GM18867 (cell line): ENCODE measurements around the gene BMPR2.
"Not testable (repeated sequence)": the region's sequence is repeated elsewhere in the genome, so short reads cannot be mapped to it uniquely, and the experiment has no call there.

Experiments
- ATAC-seq: cut with Tn5 transposase; IDR thresholded peaks from one replicate; pipeline ENCODE4 v1.9.1; 2021; ENCODE audit warnings: mild to moderate bottlenecking, moderate library complexity; ENCODE audit not compliant: unreplicated experiment

BMPR2 gene

GRCh38 chr2:202514732-202515131 is 138.6 kb downstream of the BMPR2 start:
- no peak for ATAC-seq

- ATAC-seq, result no peak
These were observed 143.3 kb downstream of the BMPR2 start for GRCh38 chr2:202519453-202519852.

DNA sequence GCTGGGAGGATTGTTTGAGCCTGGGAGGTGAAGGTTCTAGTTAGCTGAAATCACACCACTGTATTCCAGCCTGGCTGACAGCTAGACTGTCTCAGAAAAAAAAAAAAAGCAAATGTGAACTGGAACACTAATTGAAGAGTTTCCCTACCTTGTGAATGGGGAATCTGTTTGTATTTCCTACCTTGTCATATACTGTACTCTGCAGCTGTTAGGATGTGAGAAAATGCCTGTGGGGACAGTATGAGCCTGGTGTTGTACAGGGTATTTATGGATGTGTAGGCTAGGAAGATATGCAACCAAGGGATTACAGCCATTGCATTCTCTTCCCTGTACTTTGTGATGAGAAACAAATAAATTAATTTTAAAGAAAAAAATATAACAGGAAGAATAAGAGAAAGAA is 145.3 kb downstream of the BMPR2 start:
- ATAC-seq, result no peak

DNA sequence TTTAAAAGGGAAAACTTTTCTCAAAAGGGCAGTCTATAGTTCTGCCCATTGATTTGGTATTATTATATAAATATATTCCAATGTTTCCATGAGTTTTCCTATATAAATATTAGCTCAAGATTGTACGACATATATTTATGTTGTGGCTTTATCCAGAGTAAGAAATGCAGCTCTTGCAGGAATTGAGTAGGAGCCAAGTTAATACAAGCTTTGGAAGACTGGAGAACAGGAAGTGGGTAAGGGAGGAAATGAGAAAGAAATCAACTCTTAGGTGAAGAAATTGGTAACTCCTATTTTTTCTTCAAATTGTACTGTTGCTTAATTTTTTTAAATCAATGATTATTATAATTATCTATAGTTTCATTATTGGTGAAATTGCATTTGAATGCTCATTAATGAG is 153.3 kb downstream of the BMPR2 start:
- no peak for ATAC-seq

GRCh38 chr2:202530038-202530437 is 153.9 kb downstream of the BMPR2 start:
- ATAC-seq, result no peak

GRCh38 chr2:202535290-202535689 is 159.2 kb downstream of the BMPR2 start:
- not testable (repeated sequence) for ATAC-seq

GRCh38 chr2:202541137-202541536 is 165.0 kb downstream of the BMPR2 start:
- no peak for ATAC-seq

DNA sequence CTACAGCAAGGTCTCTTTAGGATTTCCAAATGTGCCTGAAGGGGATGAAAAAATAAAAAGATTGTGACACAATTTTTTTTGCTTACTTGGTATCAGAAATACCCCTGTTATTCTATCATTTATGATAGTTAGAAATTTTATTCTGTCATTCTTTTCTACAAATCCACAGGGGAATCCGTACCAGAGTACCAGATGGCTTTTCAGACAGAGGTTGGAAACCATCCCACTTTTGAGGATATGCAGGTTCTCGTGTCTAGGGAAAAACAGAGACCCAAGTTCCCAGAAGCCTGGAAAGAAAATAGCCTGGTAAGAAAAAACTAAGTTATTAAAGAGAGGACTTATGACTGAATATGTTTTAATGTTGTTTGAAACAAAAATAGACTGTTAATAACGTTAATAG is 166.0 kb downstream of the BMPR2 start:
- ATAC-seq, result no peak

- ATAC-seq, result peak; percentile 55
These were observed 169.4 kb downstream of the BMPR2 start for GRCh38 chr2:202545523-202545922.

DNA sequence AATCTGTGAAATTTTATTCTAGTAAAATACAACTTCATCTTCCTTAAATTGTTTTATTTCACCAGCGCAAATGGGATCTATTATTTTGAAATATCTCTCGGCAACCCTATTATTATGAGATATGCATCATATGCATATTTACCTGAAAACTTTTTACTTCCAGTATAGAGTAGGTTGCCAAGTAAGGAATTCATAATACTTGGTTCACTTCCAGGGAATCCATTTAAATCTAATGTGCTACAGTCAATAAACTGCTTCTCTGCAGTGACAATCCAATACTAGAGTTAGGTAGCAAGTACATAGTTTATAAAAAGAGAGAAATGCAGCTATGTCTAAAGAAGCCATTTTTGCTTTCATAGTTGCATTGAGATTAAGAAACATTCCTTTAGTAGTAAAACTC is 169.8 kb downstream of the BMPR2 start:
- no peak for ATAC-seq

- ATAC-seq, result not testable (repeated sequence)
These were observed 170.5 kb downstream of the BMPR2 start for GRCh38 chr2:202546499-202547141.

GRCh38 chr2:202548240-202548639 is 172.1 kb downstream of the BMPR2 start:
- no peak for ATAC-seq

DNA sequence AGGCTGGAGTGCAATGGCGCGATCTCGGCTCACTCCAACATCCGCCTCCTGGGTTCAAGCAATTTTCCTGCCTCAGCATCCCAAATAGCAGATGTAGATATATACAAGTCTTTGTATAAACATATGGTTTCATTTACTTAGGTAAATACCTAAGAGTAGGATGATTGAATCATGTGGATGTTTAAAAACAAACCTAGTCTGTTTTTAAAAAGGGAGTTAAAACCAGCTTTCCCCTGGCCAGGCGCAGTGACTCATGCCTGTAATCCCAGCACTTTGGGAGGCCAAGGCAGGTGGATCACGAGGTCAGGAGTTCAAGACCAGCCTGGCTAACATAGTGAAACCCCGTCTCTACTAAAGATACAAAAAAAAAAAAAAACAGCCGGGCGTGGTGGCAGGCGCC is 174.9 kb downstream of the BMPR2 start:
- not testable (repeated sequence) for ATAC-seq

- no peak for ATAC-seq
These were observed 179.2 kb downstream of the BMPR2 start for GRCh38 chr2:202555356-202555755.

GRCh38 chr2:202560200-202560599 is 184.1 kb downstream of the BMPR2 start:
- ATAC-seq, result no peak

DNA sequence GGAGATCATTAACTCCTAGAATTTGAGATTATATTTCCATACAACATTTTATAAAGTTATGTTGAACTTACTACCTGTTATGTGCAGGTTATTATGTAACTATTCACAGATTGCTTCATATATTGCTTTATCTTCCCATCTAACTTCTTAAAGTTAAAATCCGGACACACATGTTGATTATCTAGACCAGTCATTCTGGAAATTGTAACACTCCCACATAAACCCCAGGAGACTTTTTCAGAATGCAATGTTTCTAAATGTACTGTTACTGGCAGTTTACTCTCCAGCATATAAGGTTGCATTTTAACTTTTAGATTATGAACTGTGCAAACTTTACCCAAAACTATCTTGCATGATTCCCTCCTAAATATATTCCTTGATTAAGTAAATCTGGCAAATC is 188.1 kb downstream of the BMPR2 start:
- no peak for ATAC-seq

DNA sequence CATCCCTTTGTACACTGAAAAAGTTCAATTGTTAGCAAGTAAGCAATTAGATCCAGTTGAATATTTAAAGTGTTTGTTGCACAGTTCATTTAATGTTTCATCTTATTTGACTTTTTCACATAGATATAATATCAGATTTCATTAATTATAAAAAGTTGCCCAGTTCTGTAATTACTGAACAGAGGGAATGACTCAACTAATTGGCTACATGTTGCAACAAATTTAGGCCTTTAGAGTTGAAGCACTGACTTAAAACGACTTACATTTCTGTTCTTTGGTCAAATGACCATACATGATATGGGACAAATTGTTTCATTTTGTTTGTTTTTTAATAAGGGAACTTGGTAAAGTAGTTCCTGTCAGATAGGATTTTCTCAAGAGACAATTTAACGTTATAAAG is 190.2 kb downstream of the BMPR2 start:
- ATAC-seq, result no peak

GRCh38 chr2:202574541-202574940 is 198.4 kb downstream of the BMPR2 start:
- no peak for ATAC-seq

DNA sequence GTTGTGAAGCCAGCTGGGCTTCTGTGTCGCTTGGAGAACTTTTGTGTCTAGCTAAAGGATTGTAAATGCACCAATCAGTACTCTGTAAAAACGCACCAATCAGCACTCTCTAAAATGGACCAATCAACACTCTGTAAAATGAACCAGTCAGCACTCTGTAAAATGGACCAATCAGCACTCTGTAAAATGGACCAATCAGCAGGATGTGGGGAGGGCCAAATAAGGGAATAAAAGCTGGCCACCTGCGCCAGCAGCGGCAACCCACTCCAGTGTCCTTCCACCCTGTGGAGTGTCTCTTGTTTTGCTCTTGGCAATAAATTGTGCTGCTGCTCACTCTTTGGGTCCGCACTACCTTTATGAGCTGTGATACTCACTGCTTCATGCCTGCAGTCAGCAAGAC is 199.1 kb downstream of the BMPR2 start:
- ATAC-seq, result not testable (repeated sequence)

DNA sequence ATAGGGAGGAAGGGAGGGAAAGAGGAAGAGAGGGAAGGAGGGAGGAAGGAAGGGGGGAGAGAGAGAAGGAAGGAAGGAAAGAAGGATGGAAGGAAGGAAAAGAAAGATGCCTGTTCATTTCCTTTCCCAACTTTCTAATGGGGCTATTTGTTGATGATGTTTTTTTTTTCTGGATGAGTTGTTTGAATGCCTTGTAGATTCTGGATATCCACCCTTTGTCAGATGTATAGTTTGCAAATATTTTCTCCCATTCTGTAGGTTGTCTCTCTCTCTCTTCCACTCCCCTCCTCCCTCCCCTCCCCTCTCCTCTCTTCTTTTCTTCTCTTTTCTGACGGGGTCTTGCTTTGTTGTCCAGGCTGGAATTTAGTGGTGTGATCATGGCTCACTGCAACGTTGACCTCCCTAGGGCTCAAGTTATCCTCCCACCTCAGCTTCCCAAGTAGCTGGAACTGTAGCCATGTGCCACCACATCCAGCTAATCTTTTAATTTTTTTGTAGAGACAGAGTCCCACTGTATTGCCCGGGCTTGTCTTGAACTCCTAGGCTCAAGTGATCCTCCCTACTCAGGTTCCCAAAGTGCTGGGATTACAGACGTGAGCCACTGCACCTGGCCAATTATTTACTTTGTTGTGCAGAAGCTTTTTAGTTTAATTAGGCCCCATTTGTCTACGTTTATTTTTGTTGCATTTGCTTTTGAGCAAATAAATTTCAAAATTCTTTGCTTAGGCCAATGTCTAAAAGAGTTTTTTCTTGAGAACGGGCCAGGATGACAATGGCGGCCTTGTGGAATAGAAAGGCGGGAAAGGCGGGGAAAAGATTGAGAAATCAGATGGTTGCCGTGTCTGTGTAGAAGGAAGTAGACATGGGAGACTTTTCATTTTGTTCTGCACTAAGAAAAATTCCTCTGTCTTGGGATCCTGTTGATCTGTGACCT is 201.4 kb downstream of the BMPR2 start:
- ATAC-seq, result no peak

DNA sequence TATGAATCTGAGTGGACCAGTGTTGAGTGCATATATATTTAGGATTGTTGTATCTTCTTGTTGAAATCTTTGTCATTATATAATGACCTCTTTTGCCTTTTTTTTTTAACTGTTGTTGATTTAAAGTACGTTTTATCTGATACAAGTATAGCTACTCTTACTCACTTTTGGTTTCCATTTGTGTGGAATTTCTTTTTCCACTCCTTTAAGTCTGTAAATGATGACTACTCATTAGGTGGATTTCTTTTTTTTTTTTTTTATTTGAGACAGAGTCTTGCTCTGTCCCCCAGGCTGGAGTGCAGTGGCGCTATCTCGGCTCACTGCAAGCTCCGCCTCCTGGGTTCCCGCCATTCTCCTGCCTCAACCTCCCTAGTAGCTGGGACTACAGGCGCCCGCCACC is 206.7 kb downstream of the BMPR2 start:
- not testable (repeated sequence) for ATAC-seq

DNA sequence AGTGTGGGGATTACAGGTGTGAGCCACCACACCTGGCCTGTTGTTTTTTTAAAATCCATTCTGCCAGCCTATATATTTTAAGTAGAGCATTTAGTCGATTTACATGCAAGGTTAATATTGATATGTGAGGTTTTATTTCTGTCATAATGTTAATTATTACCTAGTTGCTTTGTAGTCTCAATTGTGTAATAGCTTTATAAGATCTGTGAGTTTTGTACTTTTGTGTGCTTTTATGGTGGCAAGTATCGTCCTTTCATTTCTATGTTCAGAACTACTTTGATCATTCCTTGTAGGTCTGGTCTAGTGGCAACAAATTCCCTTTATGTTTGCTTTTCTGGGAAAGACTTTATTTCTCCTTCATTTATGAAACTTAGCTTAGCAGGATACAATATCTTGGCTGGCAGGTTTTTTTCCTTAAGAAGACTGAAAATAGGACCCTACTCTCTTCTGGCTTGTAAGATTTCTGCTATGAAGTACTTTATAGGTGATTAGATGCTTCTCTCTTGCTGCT is 207.6 kb downstream of the BMPR2 start:
- no peak for ATAC-seq
